ENCODE measurements around the gene PIWIL4. TPM values are rescaled to one million over a fixed set of nuclear protein-coding genes. Genes with fewer than 3 reads are reported as not detected.

PIWIL4 gene
- total RNA-seq, 1 experiment from 2014 or later: not detected

- H3K4me2 ChIP-seq (ENCODE audit: insufficient read depth, insufficient read length, low read length): no peak overlapping the region
- H3K4me1 ChIP-seq (ENCODE audit: insufficient read depth, low read length): no peaks in the 10 kb centered on the region
- no peak overlapping the region for H3K4me3 Mint-ChIP-seq
- H3K27ac ChIP-seq (ENCODE audit: insufficient read length, low read depth, low read length): no peak overlapping the region
- DNase-seq: no peak
- no peaks in the 10 kb centered on the region for H4K20me1 ChIP-seq (ENCODE audit: control insufficient read depth, insufficient read depth, insufficient read length)
- WGBS (ENCODE audit: extremely low coverage, insufficient read length, low lambda C conversion rate): no CpG with 5 or more reads among the region's 3 CpGs
- no peak overlapping the region for H2AK5ac ChIP-seq (ENCODE audit: insufficient read length, low read length)
- no peak overlapping the region for H2BK120ac ChIP-seq (ENCODE audit: low read depth, low read length, poor library complexity, severe bottlenecking)
- no peak overlapping the region for H4K91ac ChIP-seq (ENCODE audit: insufficient read length, low read depth, low read length)
- H3T11ph ChIP-seq (ENCODE audit: low read length): no peak overlapping the region
- H3K14ac ChIP-seq (ENCODE audit: insufficient read depth, low read length): no peak overlapping the region
- H2BK5ac ChIP-seq (ENCODE audit: insufficient read length, low read length): no peak overlapping the region
- H3K27ac Mint-ChIP-seq: no peak overlapping the region; a peak in 1 of 7 replicates
- no peaks in the 10 kb centered on the region for H3K79me2 ChIP-seq (ENCODE audit: insufficient read depth, low read length)
- no peak overlapping the region for H4K8ac ChIP-seq (replicated peaks; ENCODE audit: insufficient read length, low read depth, low read length)
- no peak overlapping the region for H3K9ac ChIP-seq (ENCODE audit: extremely low read depth, insufficient read length, low read length)
- H2BK15ac ChIP-seq (ENCODE audit: low read depth, low read length): no peak overlapping the region
- no peaks in the 10 kb centered on the region for H3K79me1 ChIP-seq (ENCODE audit: insufficient read depth, low read depth, low read length, poor library complexity, severe bottlenecking)
- H3K4me1 Mint-ChIP-seq: peaks cover 6% of the 10 kb centered on the region in 2 experiments
- no peaks in the 10 kb centered on the region for H3K9me3 Mint-ChIP-seq
- H2BK20ac ChIP-seq (ENCODE audit: low read depth, low read length, poor library complexity, severe bottlenecking): no peak overlapping the region
- no peak overlapping the region for H2BK12ac ChIP-seq (ENCODE audit: insufficient read length, low read depth, low read length)
- no peaks in the 10 kb centered on the region for H3K23me2 ChIP-seq (ENCODE audit: insufficient read length, low read depth, low read length, poor library complexity, severe bottlenecking)
- peaks cover 9% of the 10 kb centered on the region for H3K27me3 Mint-ChIP-seq (ENCODE audit: low read depth)
- no peak overlapping the region for H3K56ac ChIP-seq (ENCODE audit: insufficient read length, low read depth, low read length)
- H3K18ac ChIP-seq (ENCODE audit: insufficient read length, low read depth, low read length): no peak overlapping the region
- no peaks in the 10 kb centered on the region for H3K27me3 ChIP-seq (ENCODE audit: insufficient read depth, low read length)
- H3K23ac ChIP-seq (ENCODE audit: insufficient read length, low read depth, low read length): no peak overlapping the region
- no peaks in the 10 kb centered on the region for H3K9me3 ChIP-seq (ENCODE audit: control insufficient read depth, low read depth, low read length)
- TF ChIP-seq CTCF (conservative IDR thresholded peaks at IDR 0.05): no peak
- H2AFZ ChIP-seq (ENCODE audit: low read length): no peak overlapping the region
- no peak overlapping the region for H4K5ac ChIP-seq (ENCODE audit: insufficient read length, low read depth, low read length)
- H3K4ac ChIP-seq (ENCODE audit: low read depth, low read length): no peak overlapping the region
- no peaks in the 10 kb centered on the region for H3K36me3 Mint-ChIP-seq (ENCODE audit: insufficient read depth in 1 of 3, low read depth in 3 of 3)
Observed at GRCh38 chr11:94583866-94584500, 16.8 kb downstream of the PIWIL4 start.
